ENCODE results near the gene FUT3. TPM values are rescaled to one million over a fixed set of nuclear protein-coding genes. Genes with fewer than 3 reads are reported as not detected.

Gene FUT3
- total and polyA plus RNA-seq, 2 of the 8 experiments (the other 6 are each of a cell fraction or from before 2014, with no cell fraction given), result 0.15 to 0.63 TPM

GRCh38 chr19:5803752-5804515 is 47.3 kb downstream of the FUT3 start (continued):
- TF ChIP-seq KDM1A (IDR thresholded peaks at IDR 0.05; ENCODE audit: borderline replicate concordance, low read length) (peak; percentile 46; the same call in 1 of the 2 replicates), TEAD4 (IDR thresholded peaks at IDR 0.05; ENCODE audit: low read depth, low read length) (no peak), ZNF274 (IDR thresholded peaks at IDR 0.05; ENCODE audit: borderline replicate concordance, extremely low read depth, low read length) (no peak), POU5F1 (IDR thresholded peaks at IDR 0.05; ENCODE audit: low read depth, low read length) (no peak), TBP (IDR thresholded peaks at IDR 0.05; ENCODE audit: low read depth, low read length) (no peak), SIN3A (conservative IDR thresholded peaks at IDR 0.05 in 1 of 2, IDR thresholded peaks at IDR 0.05 in 1 of 2; ENCODE audit: low read depth in 1 of 2, low read length in 2 of 2) (no peak; a peak in 1 of 4 replicates), KDM5A (IDR thresholded peaks at IDR 0.05; ENCODE audit: low read length) (no peak), PHF8 (conservative IDR thresholded peaks at IDR 0.05; ENCODE audit: low read depth, low read length) (0 out of 2 replicates have a peak, but pooled peaks have one; percentile 34), CBX8 (IDR thresholded peaks at IDR 0.05; ENCODE audit: borderline replicate concordance, low read depth, low read length) (no peak), SP1 (IDR thresholded peaks at IDR 0.05; ENCODE audit: low read depth, low read length) (peak; percentile 67; the same call in 1 of the 2 replicates)

Data from H1 (cell line).